GM13977 (cell line): ENCODE measurements around the gene EPHA6.

Source experiments
- DNase-seq: peaks from one replicate; pipeline ENCODE4 v3.0.0; 2012; ENCODE audit warnings: low spot score
- in situ Hi-C: fragments of 300-500 bp; cut with MboI; formaldehyde crosslinking; loops from one replicate; pipeline ENCODE4 v1.12.0; 2022; ENCODE audit warnings: low sequenced_read_pairs, low pct_unique_long_range_greater_than_20kb, mixed read lengths, inconsistent platforms; ENCODE audit not compliant: unreplicated experiment
- TF ChIP-seq, protein P1 (sequence below): IDR thresholded peaks from 2 replicates; pipeline ENCODE4 v1.5.1; 2012; ENCODE audit warnings: mild to moderate bottlenecking, control low read depth; ENCODE audit not compliant: insufficient read depth; ENCODE audit errors: extremely low read depth, missing control alignments

The EPHA6 gene

DNA sequence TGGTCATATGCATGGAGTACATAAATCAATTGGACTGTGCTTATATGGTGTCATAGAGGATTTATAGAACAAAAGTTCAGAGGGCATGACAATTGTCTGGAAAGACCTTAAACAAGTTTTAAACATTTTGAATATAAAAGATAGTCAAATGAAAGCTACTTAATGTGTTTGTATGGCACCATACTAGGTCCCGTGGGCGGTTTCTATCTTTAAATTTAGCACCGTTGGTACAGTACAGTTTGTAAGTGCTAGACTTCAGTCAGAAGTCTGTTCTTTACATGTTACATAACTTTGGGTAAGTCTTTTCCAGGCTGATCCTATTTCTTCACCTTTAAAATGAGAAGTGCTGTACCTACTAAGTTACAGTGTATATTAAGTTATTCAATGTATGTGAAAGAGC, 576.8 kb downstream of the EPHA6 start:
- in situ Hi-C loops: no loop called here
- no peak for DNase-seq
- TF ChIP-seq, protein P1, sequence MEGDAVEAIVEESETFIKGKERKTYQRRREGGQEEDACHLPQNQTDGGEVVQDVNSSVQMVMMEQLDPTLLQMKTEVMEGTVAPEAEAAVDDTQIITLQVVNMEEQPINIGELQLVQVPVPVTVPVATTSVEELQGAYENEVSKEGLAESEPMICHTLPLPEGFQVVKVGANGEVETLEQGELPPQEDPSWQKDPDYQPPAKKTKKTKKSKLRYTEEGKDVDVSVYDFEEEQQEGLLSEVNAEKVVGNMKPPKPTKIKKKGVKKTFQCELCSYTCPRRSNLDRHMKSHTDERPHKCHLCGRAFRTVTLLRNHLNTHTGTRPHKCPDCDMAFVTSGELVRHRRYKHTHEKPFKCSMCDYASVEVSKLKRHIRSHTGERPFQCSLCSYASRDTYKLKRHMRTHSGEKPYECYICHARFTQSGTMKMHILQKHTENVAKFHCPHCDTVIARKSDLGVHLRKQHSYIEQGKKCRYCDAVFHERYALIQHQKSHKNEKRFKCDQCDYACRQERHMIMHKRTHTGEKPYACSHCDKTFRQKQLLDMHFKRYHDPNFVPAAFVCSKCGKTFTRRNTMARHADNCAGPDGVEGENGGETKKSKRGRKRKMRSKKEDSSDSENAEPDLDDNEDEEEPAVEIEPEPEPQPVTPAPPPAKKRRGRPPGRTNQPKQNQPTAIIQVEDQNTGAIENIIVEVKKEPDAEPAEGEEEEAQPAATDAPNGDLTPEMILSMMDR: no peak

DNA sequence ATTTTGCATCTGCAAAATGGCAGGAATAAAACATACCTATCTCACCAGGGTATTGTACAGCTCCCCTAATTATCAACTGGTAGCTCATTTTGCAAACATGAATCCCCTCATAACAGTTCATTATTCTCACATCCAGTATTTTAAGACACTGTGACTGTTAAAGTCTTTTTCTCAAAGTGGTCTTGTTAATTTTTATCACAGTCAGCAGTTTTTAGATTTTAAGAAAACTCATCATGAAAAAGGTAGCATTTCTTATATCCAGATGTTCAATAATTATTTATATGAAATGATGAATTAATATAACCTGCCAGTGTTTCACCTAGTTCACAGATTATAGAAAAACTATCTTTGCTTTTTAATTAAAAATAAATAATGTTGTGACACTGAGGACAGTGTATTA, 595.2 kb downstream of the EPHA6 start:
- TF ChIP-seq, protein P1: no peak
- in situ Hi-C loops: no loop called here
- DNase-seq: no peak

GRCh38 chr3:97421565-97421964, 607.2 kb downstream of the EPHA6 start:
- in situ Hi-C loops: no loop called here
- TF ChIP-seq, protein P1: no peak
- no peak for DNase-seq

DNA sequence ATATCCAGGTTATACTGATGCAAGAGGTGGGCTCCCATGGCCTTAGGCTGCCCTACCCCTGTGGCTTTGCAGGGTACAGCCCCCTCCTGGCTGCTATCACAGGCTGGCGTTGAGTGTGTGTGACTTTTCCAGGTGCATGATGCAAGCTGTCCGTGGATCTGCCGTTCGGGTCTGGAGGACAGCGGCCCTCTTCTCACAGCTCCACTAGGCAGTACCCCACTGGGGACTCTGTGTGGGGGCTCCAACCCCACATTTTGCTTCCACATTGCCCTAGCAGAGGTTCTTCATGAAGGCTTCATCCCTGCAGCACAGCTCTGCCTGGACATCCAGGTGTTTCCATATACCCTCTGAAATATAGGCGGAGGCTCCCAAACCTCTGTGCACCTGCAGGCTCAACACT, 610.6 kb downstream of the EPHA6 start:
- in situ Hi-C loops: no loop called here
- TF ChIP-seq, protein P1: no peak
- no peak for DNase-seq

- no peak for DNase-seq
- TF ChIP-seq, protein P1: no peak
- in situ Hi-C loops: no loop called here
Observed at GRCh38 chr3:97430601-97431000, 616.2 kb downstream of the EPHA6 start.

- in situ Hi-C loops: no loop called here
- DNase-seq: no peak
- TF ChIP-seq, protein P1: no peak
Observed at GRCh38 chr3:97432914-97433313, 618.5 kb downstream of the EPHA6 start.

- no peak for DNase-seq
- TF ChIP-seq, protein P1: no peak
- in situ Hi-C loops: no loop called here
Observed at GRCh38 chr3:97438131-97438530, 623.7 kb downstream of the EPHA6 start.
